ENCODE measurements around the gene RMI2.
"Not testable (repeated sequence)": the region's sequence is repeated elsewhere in the genome, so short reads cannot be mapped to it uniquely, and the experiment has no call there.

RMI2 gene

GRCh38 chr16:11356573-11357331 is 11.5 kb downstream of the RMI2 start:
- DNase-seq = peak; percentile 58 to 62

- DNase-seq = no peak
Measured at GRCh38 chr16:11358531-11358930, 13.3 kb downstream of the RMI2 start.

- no peak for DNase-seq
Measured at GRCh38 chr16:11359370-11359769, 14.1 kb downstream of the RMI2 start.

- DNase-seq = no peak
Measured at GRCh38 chr16:11360641-11361373, 15.5 kb downstream of the RMI2 start.

- DNase-seq = peak in 1 of 2 donors; percentile 17
Measured at GRCh38 chr16:11361701-11362451, 16.6 kb downstream of the RMI2 start.

- DNase-seq = no peak
Measured at GRCh38 chr16:11363927-11364258, 18.6 kb downstream of the RMI2 start.

GRCh38 chr16:11367483-11367906 is 22.2 kb downstream of the RMI2 start:
- no peak for DNase-seq

- DNase-seq = no peak
Measured at GRCh38 chr16:11370084-11370931, 25.0 kb downstream of the RMI2 start.

GRCh38 chr16:11370932-11371279 is 25.6 kb downstream of the RMI2 start:
- DNase-seq = not testable (repeated sequence)

GRCh38 chr16:11372073-11372828 is 27.0 kb downstream of the RMI2 start:
- no peak for DNase-seq

GRCh38 chr16:11372829-11373306 is 27.6 kb downstream of the RMI2 start:
- no peak for DNase-seq

- DNase-seq = no peak
Measured at GRCh38 chr16:11374255-11374654, 29.0 kb downstream of the RMI2 start.

GRCh38 chr16:11377154-11377553 is 31.9 kb downstream of the RMI2 start:
- DNase-seq = no peak

GRCh38 chr16:11378951-11379350 is 33.7 kb downstream of the RMI2 start:
- DNase-seq = not testable (repeated sequence)

- peak in 1 of 2 donors; percentile 20 for DNase-seq
Measured at GRCh38 chr16:11379420-11379819, 34.2 kb downstream of the RMI2 start.

- no peak for DNase-seq
Measured at GRCh38 chr16:11380836-11381235, 35.6 kb downstream of the RMI2 start.

- DNase-seq = no peak
Measured at GRCh38 chr16:11383481-11384183, 38.4 kb downstream of the RMI2 start.

GRCh38 chr16:11384184-11384955 is 39.1 kb downstream of the RMI2 start:
- DNase-seq = no peak

- DNase-seq = no peak
Measured at GRCh38 chr16:11384956-11385586, 39.8 kb downstream of the RMI2 start.

All from activated CD4-positive, alpha-beta T cell treated with anti-CD3 and anti-CD28 coated beads for 4 hours (primary cell).